Epithelial cell of esophagus (primary cell): ENCODE measurements around the gene PPP6R3.

Source experiments
- DNase-seq: peaks from one replicate; pipeline ENCODE4 v3.0.0; 2010; ENCODE audit warnings: low read depth
- H3K4me3 ChIP-seq: 2 replicates; pipeline ENCODE4 v1.5.1; 2011; ENCODE audit warnings: mild to moderate bottlenecking, low read length, control low read depth
- CTCF ChIP-seq: IDR thresholded peaks from 2 replicates; pipeline ENCODE4 v1.5.1; 2011; ENCODE audit warnings: low read depth, mild to moderate bottlenecking, low read length, control low read depth, inconsistent platforms; ENCODE audit not compliant: insufficient read depth; ENCODE audit errors: missing control alignments

Gene PPP6R3

GRCh38 chr11:68498321-68498720 is 37.8 kb downstream of the PPP6R3 start:
- no peak for TF ChIP-seq CTCF
- no peak overlapping the region for H3K4me3 ChIP-seq
- DNase-seq = no peak

- TF ChIP-seq CTCF = no peak
- H3K4me3 ChIP-seq = no peak overlapping the region
- DNase-seq = no peak
Measured at GRCh38 chr11:68498903-68499883, 38.6 kb downstream of the PPP6R3 start.

GRCh38 chr11:68500206-68500605 is 39.7 kb downstream of the PPP6R3 start:
- TF ChIP-seq CTCF = no peak
- DNase-seq = no peak
- H3K4me3 ChIP-seq = no peak overlapping the region

- H3K4me3 ChIP-seq = no peak overlapping the region
- DNase-seq = no peak
- TF ChIP-seq CTCF = no peak
Measured at GRCh38 chr11:68501813-68502212, 41.3 kb downstream of the PPP6R3 start.

GRCh38 chr11:68503251-68503687 is 42.7 kb downstream of the PPP6R3 start:
- no peak overlapping the region for H3K4me3 ChIP-seq
- no peak for DNase-seq
- TF ChIP-seq CTCF = no peak

GRCh38 chr11:68503792-68504191 is 43.2 kb downstream of the PPP6R3 start:
- DNase-seq = no peak
- TF ChIP-seq CTCF = no peak
- no peak overlapping the region for H3K4me3 ChIP-seq
